HL-60 (cell line): ENCODE results near the gene CDC25B.

ENCODE experiments used
- DNase-seq, 2 experiments: peaks; one replicate each; pipeline ENCODE4 v3.0.0-alpha.2; 2010 to 2020; ENCODE audit warnings: low read depth in 1 of 2, low spot score in 1 of 2
- H3K27ac ChIP-seq: fragments of 250-450 bp; sonication (Bioruptor Pico); replicated peaks from 2 replicates; pipeline ENCODE4 v1.5.1; 2020; ENCODE audit warnings: mild to moderate bottlenecking, moderate library complexity
- H3K27me3 ChIP-seq: fragments of 250-450 bp; sonication (Bioruptor Pico); 2 replicates; pipeline ENCODE4 v1.5.1; 2021; ENCODE audit warnings: mild to moderate bottlenecking, moderate library complexity; ENCODE audit not compliant: insufficient read depth, poor library complexity, severe bottlenecking
- H3K4me3 ChIP-seq: replicated peaks from 2 replicates; pipeline ENCODE4 v1.5.1; 2011; ENCODE audit warnings: mild to moderate bottlenecking, control low read depth, low read length; ENCODE audit not compliant: insufficient read depth
- GABPA ChIP-seq: IDR thresholded peaks from 2 replicates; pipeline ENCODE4 v1.6.1; 2012; ENCODE audit warnings: low read depth
- POLR2AphosphoS5 ChIP-seq: IDR thresholded peaks from 2 replicates; pipeline ENCODE4 v1.6.1; 2012; ENCODE audit warnings: low read depth
- SPI1 ChIP-seq: IDR thresholded peaks from 2 replicates; pipeline ENCODE4 v1.6.1; 2012; ENCODE audit warnings: low read depth, mild to moderate bottlenecking, borderline replicate concordance
- TF ChIP-seq, protein P1 (sequence below): IDR thresholded peaks from one replicate; pipeline ENCODE4 v1.5.1; 2011; ENCODE audit warnings: low read length, control low read depth, inconsistent platforms; ENCODE audit not compliant: insufficient read depth
- TF ChIP-seq, protein P2 (sequence below): IDR thresholded peaks from 2 replicates; pipeline ENCODE4 v1.6.1; 2012; ENCODE audit warnings: low read depth; ENCODE audit not compliant: insufficient replicate concordance

CDC25B gene

DNA sequence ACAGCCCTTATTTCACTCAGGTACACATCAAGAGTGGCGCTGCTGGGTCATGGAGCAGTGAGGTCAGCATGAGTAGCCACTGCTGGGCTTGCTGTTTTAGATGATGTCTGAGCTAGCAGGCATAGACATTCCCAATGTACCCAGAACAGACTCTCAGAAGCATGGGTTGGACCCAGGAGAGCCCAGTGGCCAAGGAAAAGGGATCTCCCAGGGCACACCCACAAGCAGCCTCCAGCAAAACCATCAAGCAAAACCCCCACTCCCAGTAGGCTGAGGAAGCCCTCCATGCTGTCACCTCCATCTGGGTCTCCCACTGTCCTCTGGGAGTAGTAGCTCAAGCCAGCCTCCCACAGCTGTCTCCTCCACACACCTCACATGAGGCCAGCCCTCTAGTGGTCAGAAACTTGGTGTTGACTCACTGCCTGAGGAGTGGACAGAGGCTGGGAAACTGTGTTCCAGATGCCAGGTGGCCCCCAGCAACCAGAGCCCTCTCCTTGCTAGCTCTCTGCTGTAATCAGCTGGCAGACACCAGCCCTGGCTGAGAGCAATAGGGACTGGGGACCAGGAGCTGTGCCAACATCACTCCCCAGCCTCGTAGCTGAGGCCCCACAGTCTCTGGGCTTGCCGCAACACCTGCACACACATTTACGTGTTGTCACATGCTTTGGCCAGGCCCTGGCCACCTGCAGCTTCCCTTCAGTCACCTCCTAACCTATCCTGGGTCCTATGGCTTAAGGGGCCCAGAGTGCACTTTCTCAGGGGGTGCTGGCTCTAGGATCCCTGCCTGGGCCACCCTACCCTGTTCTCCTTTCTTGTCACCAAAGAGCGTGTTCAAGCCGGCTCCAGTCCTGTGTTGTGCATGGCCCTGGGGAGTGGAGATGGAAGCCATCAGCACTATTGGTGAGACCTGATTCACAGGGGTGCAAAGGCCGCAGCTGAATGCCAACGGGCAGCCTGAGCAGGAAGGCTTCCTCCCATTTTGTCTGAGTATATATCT lies 22.3 kb downstream of the CDC25B start:
- H3K4me3 ChIP-seq: no peak overlapping the region
- no peaks in the 10 kb centered on the region for H3K27me3 ChIP-seq
- H3K27ac ChIP-seq: no peak overlapping the region
- DNase-seq: peak; percentile 44 to 73
- TF ChIP-seq, protein P1, sequence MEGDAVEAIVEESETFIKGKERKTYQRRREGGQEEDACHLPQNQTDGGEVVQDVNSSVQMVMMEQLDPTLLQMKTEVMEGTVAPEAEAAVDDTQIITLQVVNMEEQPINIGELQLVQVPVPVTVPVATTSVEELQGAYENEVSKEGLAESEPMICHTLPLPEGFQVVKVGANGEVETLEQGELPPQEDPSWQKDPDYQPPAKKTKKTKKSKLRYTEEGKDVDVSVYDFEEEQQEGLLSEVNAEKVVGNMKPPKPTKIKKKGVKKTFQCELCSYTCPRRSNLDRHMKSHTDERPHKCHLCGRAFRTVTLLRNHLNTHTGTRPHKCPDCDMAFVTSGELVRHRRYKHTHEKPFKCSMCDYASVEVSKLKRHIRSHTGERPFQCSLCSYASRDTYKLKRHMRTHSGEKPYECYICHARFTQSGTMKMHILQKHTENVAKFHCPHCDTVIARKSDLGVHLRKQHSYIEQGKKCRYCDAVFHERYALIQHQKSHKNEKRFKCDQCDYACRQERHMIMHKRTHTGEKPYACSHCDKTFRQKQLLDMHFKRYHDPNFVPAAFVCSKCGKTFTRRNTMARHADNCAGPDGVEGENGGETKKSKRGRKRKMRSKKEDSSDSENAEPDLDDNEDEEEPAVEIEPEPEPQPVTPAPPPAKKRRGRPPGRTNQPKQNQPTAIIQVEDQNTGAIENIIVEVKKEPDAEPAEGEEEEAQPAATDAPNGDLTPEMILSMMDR: peak; percentile 50
- TF ChIP-seq POLR2AphosphoS5: no peak

DNA sequence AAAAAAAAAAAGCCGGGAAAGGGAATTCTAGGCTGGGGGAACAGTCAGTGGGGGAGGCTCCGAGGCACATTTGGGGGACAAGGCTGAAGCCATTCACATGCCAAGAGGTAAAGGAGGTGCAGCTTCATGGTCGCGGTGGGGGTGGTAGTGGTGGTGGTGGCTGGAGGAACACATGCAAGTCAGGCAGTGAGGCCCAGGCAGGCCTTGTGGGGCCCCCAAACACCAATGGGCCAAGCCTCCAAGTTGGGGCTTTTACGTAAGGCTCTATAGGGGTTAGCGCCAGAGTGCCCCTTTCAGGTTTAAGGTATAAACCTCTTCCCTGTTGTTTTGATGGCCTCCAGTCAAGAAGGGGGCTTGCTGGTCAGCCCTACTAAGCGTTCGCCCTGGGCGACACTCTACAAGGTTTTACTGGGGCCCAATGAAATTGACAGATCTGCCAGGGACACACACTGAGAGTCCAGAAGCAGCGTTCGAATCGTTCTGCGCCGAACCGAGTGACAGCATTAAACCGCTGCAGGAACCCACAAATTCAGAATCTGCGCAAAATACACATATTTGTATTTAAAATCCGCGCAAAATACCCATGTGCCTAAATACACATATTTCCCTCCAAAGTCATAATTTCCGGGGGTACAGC lies 23.4 kb downstream of the CDC25B start:
- peak overlapping the region; percentile 64 for H3K4me3 ChIP-seq
- TF ChIP-seq POLR2AphosphoS5 (no peak), GABPA (no peak)
- TF ChIP-seq, protein P2, sequence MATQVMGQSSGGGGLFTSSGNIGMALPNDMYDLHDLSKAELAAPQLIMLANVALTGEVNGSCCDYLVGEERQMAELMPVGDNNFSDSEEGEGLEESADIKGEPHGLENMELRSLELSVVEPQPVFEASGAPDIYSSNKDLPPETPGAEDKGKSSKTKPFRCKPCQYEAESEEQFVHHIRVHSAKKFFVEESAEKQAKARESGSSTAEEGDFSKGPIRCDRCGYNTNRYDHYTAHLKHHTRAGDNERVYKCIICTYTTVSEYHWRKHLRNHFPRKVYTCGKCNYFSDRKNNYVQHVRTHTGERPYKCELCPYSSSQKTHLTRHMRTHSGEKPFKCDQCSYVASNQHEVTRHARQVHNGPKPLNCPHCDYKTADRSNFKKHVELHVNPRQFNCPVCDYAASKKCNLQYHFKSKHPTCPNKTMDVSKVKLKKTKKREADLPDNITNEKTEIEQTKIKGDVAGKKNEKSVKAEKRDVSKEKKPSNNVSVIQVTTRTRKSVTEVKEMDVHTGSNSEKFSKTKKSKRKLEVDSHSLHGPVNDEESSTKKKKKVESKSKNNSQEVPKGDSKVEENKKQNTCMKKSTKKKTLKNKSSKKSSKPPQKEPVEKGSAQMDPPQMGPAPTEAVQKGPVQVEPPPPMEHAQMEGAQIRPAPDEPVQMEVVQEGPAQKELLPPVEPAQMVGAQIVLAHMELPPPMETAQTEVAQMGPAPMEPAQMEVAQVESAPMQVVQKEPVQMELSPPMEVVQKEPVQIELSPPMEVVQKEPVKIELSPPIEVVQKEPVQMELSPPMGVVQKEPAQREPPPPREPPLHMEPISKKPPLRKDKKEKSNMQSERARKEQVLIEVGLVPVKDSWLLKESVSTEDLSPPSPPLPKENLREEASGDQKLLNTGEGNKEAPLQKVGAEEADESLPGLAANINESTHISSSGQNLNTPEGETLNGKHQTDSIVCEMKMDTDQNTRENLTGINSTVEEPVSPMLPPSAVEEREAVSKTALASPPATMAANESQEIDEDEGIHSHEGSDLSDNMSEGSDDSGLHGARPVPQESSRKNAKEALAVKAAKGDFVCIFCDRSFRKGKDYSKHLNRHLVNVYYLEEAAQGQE: no peak
- TF ChIP-seq, protein P1: no peak
- H3K27ac ChIP-seq: peak overlapping the region; percentile 96
- DNase-seq: no peak
- no peaks in the 10 kb centered on the region for H3K27me3 ChIP-seq

DNA sequence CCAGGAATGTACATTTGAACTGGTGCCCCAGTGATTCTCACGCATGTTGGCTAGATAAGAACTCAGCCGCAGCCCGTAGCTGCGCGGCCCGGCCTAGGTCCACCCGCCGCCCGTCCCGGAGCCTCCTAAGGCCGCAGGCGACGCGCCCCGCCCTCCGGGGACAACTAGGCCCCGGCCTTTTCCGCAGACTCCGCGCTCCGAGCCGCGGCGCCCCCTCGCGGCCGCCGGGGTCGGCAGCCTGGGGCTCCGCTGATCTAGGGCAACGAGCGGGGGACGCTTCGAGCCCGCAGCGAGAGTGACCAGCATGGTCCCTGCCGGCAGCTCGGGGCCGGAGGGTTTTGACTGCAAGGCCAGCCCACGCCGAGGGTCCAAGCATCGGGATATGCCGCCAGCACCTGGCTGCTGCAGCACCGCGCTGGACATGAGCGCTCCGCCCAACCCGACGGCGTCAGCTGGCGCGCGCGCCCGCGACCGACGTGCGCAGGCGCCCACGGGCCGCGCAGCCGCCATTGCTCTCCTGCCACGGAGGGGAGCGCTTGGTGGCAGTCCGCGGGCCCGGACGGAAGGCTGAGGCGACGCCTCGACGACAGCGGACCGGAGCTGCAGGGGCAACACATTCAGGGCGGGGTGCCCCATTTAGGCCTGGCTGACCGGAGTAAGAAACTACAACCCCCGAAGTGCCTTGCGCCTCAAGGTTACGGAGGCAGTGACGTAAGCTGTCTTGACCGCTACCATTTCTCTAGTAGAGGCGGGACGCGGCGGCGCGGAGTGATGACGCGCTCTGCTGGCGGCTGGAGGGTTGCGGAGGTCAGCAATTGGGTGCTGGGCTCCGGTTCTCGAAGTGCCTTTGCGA lies 24.2 kb downstream of the CDC25B start, which contains the start of gene AP5S1:
Gene AP5S1, plus strand, starts transcription at position 500 of the 853 bp plus-strand sequence. CDS start 1,571 bp downstream, outside the sequence.
- peak; percentile 95 to 97 for DNase-seq
- H3K27me3 ChIP-seq: no peaks in the 10 kb centered on the region
- peak within 1 kb of the TSS; percentile 64 for H3K4me3 ChIP-seq
- 0 out of 2 replicates have a peak, but pooled peaks have one; percentile 29 for TF ChIP-seq GABPA
- TF ChIP-seq, protein P2: peak; percentile 31
- TF ChIP-seq POLR2AphosphoS5: peak; percentile 47
- TF ChIP-seq SPI1: no peak
- TF ChIP-seq, protein P1: peak; percentile 72
- H3K27ac ChIP-seq: peak within 1 kb of the TSS; percentile 96
